ENCODE measurements around the gene FAM167B. TPM values are rescaled to one million over a fixed set of nuclear protein-coding genes. Genes with fewer than 3 reads are reported as not detected.

Gene FAM167B
- total RNA-seq, 1 experiment from 2014 or later: 1.3 TPM

DNA sequence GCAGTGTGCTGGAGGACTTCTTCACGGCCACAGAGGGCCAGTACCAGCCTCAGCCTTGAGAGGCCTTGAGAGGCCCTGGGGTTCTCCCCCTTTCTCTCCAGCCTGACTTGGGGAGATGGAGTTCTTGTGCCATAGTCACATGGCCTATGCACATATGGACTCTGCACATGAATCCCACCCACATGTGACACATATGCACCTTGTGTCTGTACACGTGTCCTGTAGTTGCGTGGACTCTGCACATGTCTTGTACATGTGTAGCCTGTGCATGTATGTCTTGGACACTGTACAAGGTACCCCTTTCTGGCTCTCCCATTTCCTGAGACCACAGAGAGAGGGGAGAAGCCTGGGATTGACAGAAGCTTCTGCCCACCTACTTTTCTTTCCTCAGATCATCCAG, 38.6 kb downstream of the FAM167B start:
- no peak for DNase-seq
- Histone ChIP-seq H3K4me1 (ENCODE audit: insufficient read depth, low read length) (peaks cover 14% of the 10 kb centered on the region), H3F3A (ENCODE audit: low read length, unreplicated experiment) (no peaks in the 10 kb centered on the region), H4K20me1 (ENCODE audit: low read length) (no peaks in the 10 kb centered on the region), H3K4me3 (ENCODE audit: low read length) (no peak overlapping the region), H3K27me3 (ENCODE audit: low read length) (no peaks in the 10 kb centered on the region), H2AFZ (ENCODE audit: low read length) (no peak overlapping the region), H3K4me2 (ENCODE audit: low read length) (no peak overlapping the region), H3K9me3 (ENCODE audit: low read length) (no peaks in the 10 kb centered on the region), H3K27ac (ENCODE audit: low read length) (no peak overlapping the region), H3K36me3 (ENCODE audit: low read depth, low read length) (no peaks in the 10 kb centered on the region), H3K9me2 (replicated peaks; ENCODE audit: low read length) (no peaks in the 10 kb centered on the region), H3K79me2 (ENCODE audit: low read length) (no peaks in the 10 kb centered on the region), H3K9ac (ENCODE audit: low read length) (no peak overlapping the region)
- intact Hi-C loops (cut with micrococcal nuclease): no loop called here
- TF ChIP-seq EZH2 (IDR thresholded peaks at IDR 0.05; ENCODE audit: low read length, unreplicated experiment) (no peak), EZH2phosphoT487 (IDR thresholded peaks at IDR 0.05; ENCODE audit: borderline replicate concordance, low read length) (no peak)
- TF ChIP-seq, protein P1, sequence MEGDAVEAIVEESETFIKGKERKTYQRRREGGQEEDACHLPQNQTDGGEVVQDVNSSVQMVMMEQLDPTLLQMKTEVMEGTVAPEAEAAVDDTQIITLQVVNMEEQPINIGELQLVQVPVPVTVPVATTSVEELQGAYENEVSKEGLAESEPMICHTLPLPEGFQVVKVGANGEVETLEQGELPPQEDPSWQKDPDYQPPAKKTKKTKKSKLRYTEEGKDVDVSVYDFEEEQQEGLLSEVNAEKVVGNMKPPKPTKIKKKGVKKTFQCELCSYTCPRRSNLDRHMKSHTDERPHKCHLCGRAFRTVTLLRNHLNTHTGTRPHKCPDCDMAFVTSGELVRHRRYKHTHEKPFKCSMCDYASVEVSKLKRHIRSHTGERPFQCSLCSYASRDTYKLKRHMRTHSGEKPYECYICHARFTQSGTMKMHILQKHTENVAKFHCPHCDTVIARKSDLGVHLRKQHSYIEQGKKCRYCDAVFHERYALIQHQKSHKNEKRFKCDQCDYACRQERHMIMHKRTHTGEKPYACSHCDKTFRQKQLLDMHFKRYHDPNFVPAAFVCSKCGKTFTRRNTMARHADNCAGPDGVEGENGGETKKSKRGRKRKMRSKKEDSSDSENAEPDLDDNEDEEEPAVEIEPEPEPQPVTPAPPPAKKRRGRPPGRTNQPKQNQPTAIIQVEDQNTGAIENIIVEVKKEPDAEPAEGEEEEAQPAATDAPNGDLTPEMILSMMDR (conservative IDR thresholded peaks at IDR 0.05; ENCODE audit: low read depth, low read length): no peak
- ChIA-PET CTCF (no interaction called here), POLR2A (ENCODE audit: unreplicated experiment) (no interaction called here)
- no TSS peak for BruUV-seq (replicated peaks)
- ATAC-seq: no peak

GRCh38 chr1:32286763-32287162, 39.7 kb downstream of the FAM167B start:
- Histone ChIP-seq H3K9me3 (ENCODE audit: low read length) (no peaks in the 10 kb centered on the region), H3K4me3 (ENCODE audit: low read length) (no peak overlapping the region), H2AFZ (ENCODE audit: low read length) (no peak overlapping the region), H3F3A (ENCODE audit: low read length, unreplicated experiment) (no peaks in the 10 kb centered on the region), H4K20me1 (ENCODE audit: low read length) (no peaks in the 10 kb centered on the region), H3K9ac (ENCODE audit: low read length) (no peak overlapping the region), H3K4me2 (ENCODE audit: low read length) (no peak overlapping the region), H3K27me3 (ENCODE audit: low read length) (no peaks in the 10 kb centered on the region), H3K4me1 (ENCODE audit: insufficient read depth, low read length) (peaks cover 24% of the 10 kb centered on the region), H3K36me3 (ENCODE audit: low read depth, low read length) (no peaks in the 10 kb centered on the region), H3K79me2 (ENCODE audit: low read length) (no peaks in the 10 kb centered on the region), H3K27ac (ENCODE audit: low read length) (no peak overlapping the region), H3K9me2 (replicated peaks; ENCODE audit: low read length) (no peaks in the 10 kb centered on the region)
- intact Hi-C loops (cut with micrococcal nuclease): no loop called here
- ChIA-PET CTCF (no interaction called here), POLR2A (ENCODE audit: unreplicated experiment) (interaction anchor here (0.6 kb wide), 1 partner anchor 9 kb away, joined by 3 read pairs; no protein-coding TSS in a partner anchor)
- no peak for ATAC-seq
- TF ChIP-seq, protein P1 (conservative IDR thresholded peaks at IDR 0.05; ENCODE audit: low read depth, low read length): no peak
- TF ChIP-seq EZH2 (IDR thresholded peaks at IDR 0.05; ENCODE audit: low read length, unreplicated experiment) (no peak), EZH2phosphoT487 (IDR thresholded peaks at IDR 0.05; ENCODE audit: borderline replicate concordance, low read length) (no peak)
- no TSS peak for BruUV-seq (replicated peaks)
- DNase-seq: no peak

DNA sequence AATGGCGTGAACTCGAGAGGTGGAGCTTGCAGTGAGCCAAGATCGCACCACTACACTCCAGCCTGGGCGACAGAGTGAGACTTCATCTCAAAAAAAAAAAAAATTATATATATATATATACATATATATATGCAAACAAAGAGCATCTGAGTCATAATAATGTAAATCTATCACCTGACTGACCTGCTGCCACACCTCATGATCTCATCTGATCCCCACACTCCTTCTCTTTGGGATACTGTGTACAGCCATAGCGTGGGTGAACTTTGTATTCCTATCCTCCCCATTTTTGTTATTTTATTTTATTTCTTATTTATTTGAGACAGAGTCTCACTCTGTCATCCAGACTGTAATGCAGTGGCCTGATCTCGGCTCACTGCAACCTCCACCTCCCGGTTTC, 42.2 kb downstream of the FAM167B start:
- Histone ChIP-seq H3F3A (ENCODE audit: low read length, unreplicated experiment) (no peaks in the 10 kb centered on the region), H3K4me1 (ENCODE audit: insufficient read depth, low read length) (peaks cover 24% of the 10 kb centered on the region), H3K4me3 (ENCODE audit: low read length) (no peak overlapping the region), H3K27ac (ENCODE audit: low read length) (peak overlapping the region; percentile 81), H3K9ac (ENCODE audit: low read length) (peak overlapping the region; percentile 38; the same call in 1 of the 2 replicates), H3K9me2 (replicated peaks; ENCODE audit: low read length) (no peaks in the 10 kb centered on the region), H3K79me2 (ENCODE audit: low read length) (peaks cover 23% of the 10 kb centered on the region), H2AFZ (ENCODE audit: low read length) (0 out of 2 replicates have a peak overlapping the region, but pooled peaks have one; percentile 24), H3K36me3 (ENCODE audit: low read depth, low read length) (no peaks in the 10 kb centered on the region), H4K20me1 (ENCODE audit: low read length) (no peaks in the 10 kb centered on the region), H3K9me3 (ENCODE audit: low read length) (no peaks in the 10 kb centered on the region), H3K4me2 (ENCODE audit: low read length) (peak overlapping the region; percentile 55), H3K27me3 (ENCODE audit: low read length) (no peaks in the 10 kb centered on the region)
- DNase-seq (peak; percentile 71), ATAC-seq (peak; percentile 33)
- TF ChIP-seq EZH2phosphoT487 (IDR thresholded peaks at IDR 0.05; ENCODE audit: borderline replicate concordance, low read length) (no peak), EZH2 (IDR thresholded peaks at IDR 0.05; ENCODE audit: low read length, unreplicated experiment) (no peak)
- TF ChIP-seq, protein P1 (conservative IDR thresholded peaks at IDR 0.05; ENCODE audit: low read depth, low read length): no peak
- ChIA-PET CTCF (interaction anchor here (0.6 kb wide), 1 partner anchor 73 kb away, joined by 3 read pairs; no protein-coding TSS in a partner anchor), POLR2A (ENCODE audit: unreplicated experiment) (interaction anchor here (0.6 kb wide), 1 partner anchor 48 kb away, joined by 11 read pairs; no protein-coding TSS in a partner anchor)
- intact Hi-C loops (cut with micrococcal nuclease): no loop called here
- no TSS peak for BruUV-seq (replicated peaks)
